HG03066 (cell line): ENCODE results near the gene ARSK.

Experiments used
- ATAC-seq: cut with Tn5 transposase; IDR thresholded peaks from one replicate; pipeline ENCODE4 v1.9.1; 2021; ENCODE audit warnings: low read depth; ENCODE audit not compliant: unreplicated experiment

The ARSK gene, protein sequence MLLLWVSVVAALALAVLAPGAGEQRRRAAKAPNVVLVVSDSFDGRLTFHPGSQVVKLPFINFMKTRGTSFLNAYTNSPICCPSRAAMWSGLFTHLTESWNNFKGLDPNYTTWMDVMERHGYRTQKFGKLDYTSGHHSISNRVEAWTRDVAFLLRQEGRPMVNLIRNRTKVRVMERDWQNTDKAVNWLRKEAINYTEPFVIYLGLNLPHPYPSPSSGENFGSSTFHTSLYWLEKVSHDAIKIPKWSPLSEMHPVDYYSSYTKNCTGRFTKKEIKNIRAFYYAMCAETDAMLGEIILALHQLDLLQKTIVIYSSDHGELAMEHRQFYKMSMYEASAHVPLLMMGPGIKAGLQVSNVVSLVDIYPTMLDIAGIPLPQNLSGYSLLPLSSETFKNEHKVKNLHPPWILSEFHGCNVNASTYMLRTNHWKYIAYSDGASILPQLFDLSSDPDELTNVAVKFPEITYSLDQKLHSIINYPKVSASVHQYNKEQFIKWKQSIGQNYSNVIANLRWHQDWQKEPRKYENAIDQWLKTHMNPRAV

DNA sequence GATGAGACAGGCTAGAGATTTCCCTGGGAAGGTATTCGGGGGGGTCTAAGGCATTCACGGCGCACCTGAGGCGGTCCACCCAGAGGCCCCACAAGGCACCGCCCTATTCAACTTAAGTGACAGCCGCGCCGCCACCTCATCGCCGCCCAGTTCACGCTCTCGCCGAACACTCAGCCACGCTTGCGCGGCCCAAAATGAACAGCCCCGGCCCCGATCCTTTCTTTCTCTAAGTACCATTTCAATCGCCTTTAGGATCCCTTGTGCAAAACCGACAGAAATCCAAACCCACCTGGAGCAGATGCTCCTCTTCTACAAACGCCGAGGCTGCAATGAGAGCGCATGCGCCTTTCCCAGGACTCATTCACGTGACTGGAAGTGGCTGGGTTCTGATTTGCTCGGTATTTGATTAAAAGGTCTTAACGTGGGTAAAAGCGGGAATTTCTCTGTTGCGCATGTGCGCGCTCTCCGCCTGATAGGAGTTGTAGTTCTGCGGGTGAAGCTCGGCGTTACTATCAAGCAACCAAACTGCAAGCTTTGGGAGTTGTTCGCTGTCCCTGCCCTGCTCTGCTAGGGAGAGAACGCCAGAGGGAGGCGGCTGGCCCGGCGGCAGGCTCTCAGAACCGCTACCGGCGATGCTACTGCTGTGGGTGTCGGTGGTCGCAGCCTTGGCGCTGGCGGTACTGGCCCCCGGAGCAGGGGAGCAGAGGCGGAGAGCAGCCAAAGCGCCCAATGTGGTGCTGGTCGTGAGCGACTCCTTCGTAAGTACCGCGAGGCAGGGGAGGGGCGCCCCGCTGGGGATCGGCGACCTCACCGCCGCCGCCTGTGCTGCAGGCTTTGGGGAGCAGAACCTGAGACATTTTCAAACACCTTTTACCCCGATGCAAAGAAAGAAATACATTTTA lies at the start of gene ARSK, which contains the start of gene SKIC3:
ARSK (plus strand) TSS at position 455 of the 902 bp plus-strand sequence; CDS start at position 633, 178 bp downstream.
SKIC3 (minus strand) TSS at position 331 of the 902 bp plus-strand sequence. CDS start 7,827 bp downstream, outside the sequence.
- peak; percentile 94 for ATAC-seq

DNA sequence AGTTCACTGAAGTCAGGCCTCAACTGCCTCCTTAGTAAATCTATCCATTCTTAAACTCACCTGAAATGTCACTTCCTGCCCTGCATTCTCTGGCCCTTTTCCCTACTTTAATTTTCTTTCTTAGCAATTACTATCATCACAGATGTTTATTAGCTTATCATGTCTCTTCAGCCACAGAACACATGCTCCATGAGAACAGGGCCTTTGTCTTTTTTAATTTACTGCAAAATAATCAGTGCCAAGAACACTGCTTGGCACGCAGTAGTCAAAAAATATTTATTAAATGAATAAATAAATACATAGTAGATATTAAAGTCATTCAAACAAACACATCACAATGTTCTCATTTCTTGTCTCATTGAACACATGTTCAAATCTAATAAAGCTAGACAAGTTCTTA lies 46.4 kb upstream of the ARSK start:
- ATAC-seq = no peak

DNA sequence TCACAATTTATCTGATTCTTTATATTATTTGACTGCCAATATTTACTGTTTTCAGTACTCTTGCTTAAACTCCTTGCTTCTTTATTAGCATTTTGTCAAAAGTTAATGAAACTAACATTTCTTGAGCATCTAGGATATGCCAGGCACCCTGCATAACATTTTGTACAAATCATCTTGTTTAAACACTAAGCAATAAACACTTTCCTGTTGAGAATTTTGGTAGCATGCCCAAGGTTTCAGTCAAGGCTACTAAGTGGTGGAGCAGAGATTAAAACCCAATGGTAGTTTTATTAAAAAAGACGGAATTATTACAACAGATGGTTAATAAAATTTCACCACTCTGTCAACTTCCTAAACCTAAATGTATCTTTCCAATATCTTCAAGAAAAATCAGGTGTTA lies 43.3 kb upstream of the ARSK start:
- ATAC-seq = no peak

DNA sequence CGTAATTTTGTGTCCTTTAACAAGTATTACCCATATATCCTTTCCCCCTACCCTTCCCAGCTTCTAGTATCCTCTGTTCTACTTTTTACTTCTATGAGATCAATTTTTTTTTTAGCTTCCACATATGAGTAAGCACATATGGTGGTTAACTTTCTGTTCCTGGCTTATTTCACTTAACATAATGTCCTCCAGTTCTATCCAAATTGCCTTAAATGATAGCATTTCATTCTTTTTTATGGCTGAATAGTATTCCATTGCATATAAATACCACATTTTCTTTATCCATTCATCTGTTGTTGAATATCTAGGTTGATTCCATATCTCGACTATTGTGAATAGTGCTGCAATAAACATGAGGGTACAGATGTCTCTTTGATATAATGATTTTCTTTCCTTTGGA lies 36.5 kb upstream of the ARSK start:
- no peak for ATAC-seq

DNA sequence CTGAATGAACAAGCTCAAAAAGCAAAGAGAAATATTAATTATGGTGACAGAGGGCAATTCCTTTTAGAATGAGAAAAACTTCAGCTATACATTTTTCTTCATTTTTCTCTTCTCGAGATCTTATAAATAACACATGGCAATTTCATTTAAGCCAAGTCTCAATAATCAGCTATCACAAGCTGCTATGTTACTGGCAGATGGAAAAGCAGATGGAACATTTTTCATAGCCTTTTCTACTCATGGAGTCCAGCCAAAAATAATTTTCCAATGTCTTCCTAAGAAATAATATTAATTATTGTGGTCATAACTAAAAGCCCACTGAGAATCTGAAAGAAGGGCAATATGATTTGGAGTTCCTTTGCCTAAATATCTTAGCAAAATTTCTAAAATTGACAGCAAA lies 35.8 kb upstream of the ARSK start:
- ATAC-seq = no peak

DNA sequence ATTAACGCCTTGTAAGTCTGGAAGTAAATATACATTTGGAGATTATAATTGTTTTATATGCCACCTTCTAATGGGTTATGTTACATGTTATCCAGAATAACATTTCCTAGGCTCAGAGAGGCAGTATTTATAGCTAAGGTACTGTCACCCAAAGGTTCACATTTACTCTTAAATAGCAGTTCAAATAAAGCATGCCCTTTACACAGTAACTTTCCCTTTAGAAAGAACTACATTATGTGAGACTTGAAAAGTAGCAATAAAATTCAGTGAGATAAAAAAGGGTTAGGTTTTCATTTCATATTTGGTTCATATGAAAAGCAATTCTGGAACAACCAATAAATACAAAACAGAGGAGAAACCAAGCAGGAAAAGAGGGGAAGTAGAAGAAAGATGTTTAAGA lies 35.2 kb upstream of the ARSK start:
- ATAC-seq = no peak

DNA sequence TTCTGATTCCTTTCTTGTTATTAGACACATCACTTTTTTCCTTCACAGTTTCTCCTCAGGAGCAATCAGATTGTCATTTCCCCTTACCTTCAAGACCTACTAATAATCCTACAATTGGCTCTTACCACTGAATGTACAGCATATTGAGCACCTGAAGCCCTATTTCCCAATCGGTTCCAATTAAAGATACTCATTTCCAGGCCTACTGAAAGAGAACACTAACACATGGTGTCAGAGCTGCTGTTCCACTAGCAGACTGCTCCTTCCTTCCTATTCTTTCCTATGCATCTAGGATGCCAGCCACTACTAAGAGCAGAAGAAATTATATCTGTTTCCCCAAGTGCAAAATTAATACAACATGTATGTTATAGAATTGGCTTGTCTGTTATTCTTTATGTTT lies 34.7 kb upstream of the ARSK start:
- ATAC-seq = no peak

DNA sequence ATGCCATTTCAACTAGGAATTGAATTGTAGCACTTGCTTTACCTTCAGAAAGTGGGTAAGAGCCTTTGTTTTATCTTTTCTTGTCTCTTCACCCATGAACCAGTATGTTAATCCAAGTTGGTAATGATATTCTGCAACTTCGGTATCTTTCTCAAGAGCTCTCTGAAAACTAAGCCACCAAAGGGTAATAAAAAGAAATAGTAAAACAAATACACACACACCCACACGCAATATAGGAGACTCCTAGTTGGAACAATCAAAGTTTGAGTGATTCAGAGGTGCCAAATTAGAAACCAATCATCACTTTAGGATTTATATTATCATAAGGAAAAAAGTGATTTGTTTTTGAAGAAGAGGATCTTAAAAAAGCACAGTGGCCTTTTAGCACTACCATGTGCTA lies 30.5 kb upstream of the ARSK start:
- ATAC-seq = no peak

DNA sequence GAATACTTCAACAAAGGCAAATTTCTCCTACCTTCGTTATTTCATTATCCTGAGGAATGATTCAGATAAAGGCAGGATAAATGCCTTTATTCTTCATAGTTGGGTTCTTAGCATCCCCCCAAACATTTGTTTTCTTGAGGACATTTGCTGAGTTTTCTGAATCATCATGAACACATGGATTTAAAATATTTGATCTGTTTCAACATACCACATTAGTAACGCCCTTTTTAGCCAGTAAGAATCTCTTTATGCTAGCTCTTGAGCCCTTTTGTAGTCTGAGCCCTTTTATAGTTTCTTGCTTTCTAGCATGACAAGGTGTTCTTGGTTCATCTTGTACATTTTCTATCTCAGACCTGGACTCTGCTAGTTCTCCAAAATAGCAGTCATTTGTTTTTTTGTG lies 28.0 kb upstream of the ARSK start:
- no peak for ATAC-seq

DNA sequence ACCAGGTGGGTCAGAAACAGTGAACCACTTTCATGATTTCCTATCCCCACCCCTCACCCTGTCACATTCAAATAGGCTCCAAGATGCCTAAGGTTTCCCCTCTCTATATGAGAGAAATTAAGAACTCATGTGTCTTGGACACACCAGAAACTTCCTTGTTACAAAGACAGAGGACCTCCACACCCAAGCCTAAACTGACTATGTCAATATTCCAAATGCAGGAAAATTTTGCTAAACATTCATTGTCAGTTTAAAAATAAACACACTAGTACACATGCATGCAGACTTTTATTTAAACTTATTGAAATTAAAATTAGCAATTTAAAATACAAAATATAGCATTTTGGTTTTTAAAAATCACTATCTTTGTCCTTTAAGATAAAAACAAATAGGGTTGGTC lies 26.3 kb upstream of the ARSK start:
- ATAC-seq = no peak

DNA sequence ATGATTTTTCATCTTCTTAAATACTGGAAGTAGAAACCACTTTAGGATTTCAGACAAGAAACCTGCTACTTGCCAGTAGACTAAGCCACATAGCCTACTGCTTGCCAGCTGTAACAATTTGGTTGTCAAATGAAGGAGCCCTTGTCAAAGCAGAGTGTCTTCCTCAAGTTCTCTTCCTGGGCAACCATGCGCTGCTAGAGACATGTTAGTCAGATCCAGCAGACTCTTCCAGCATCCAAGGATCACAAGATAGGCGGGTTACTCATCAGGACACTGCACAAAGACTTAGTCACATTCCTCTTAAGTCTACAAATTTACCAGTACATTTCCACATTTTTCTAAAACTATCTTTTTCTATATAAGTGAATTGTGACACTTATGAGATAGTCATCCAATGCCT lies 24.5 kb upstream of the ARSK start:
- no peak for ATAC-seq

DNA sequence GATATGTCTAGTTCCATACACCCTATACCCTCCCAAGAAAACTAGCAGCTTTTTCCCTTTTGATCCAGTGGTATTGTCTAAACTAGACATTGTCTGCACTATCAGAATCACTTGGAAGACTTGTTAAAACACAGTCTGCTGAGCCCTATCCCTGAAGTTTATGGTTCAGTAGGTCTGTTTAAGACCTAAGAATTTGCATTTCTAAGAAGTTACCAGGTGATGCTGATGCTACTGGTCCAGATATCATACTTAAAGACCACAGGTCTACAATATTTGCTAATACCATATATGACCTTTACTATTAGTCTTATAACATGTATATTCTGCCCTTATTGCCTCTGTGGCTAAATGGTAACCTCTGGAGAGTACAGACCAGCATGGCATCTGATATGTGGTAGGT lies 23.4 kb upstream of the ARSK start:
- ATAC-seq = no peak

DNA sequence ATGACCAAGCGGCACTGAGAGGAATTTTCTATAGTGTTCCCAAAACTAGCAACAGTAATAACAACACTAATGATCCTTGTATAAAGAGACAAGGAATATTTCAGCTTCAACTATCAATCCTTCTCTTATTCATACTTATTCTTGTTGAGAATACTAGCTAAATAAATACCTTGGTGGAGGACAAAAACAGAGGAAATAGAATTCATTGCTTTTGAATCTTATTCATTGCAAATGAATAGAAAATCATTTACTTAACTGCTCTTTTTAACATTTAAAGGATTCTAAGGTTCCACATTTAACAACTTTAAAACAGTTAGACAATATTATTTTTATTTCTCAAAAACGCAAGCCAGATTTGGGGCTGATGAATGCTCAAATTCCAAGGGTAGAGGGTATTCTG lies 22.5 kb upstream of the ARSK start:
- no peak for ATAC-seq

DNA sequence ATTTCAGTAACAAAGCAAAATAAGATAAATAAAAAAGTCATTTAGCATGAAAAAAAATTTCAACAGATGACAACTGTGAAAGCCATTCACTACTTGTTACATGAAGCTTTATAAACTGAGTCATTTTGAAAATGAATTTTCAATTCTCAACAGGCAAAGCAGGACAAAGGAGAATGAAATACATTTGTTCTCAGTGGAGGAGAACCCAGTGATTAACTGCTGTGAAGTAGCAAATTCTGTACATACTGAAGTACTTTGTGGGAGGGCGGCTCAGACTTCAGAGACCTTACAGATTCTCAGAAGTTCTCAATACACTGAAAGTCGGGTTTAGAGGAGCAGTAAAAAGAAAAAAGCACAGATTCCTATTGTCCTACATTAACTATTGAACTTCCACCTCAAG lies 21.8 kb upstream of the ARSK start:
- no peak for ATAC-seq

DNA sequence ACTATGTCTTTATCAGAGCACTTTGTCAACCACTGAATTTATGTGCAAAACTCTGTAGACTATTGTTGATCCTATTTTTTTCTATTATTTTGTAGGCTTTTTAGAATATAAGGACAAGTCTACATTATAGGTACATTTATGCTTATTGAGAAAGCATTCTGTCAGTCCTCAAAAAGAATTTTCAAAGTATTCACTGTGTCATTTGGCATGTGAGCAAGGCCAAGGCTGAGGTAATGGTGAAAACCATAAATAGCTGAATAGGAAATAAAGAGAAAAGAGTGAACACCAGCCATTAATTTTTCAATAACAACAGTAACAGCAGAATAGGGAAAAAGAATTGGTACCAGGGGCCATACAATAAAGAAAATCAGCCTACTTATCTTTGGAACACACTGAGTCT lies 21.1 kb upstream of the ARSK start:
- no peak for ATAC-seq

DNA sequence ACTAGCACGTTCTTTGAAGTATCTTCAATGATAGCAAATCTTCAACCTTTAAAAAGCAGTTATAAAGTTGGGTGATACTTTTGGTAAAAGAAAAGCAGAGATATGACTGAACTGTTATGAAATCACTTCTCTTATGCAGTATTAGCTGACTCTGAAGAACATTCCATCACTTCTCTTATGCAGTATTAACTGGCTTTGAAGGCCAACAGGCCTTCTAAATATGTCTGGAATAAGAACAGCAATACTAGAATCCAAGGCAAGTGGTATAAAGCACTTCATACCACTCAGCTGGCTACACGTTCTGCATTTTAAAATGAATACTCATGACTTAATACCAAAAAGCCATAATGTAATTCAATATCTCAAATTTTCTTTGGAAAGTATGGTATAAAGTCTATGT lies 17.4 kb upstream of the ARSK start:
- ATAC-seq = no peak

DNA sequence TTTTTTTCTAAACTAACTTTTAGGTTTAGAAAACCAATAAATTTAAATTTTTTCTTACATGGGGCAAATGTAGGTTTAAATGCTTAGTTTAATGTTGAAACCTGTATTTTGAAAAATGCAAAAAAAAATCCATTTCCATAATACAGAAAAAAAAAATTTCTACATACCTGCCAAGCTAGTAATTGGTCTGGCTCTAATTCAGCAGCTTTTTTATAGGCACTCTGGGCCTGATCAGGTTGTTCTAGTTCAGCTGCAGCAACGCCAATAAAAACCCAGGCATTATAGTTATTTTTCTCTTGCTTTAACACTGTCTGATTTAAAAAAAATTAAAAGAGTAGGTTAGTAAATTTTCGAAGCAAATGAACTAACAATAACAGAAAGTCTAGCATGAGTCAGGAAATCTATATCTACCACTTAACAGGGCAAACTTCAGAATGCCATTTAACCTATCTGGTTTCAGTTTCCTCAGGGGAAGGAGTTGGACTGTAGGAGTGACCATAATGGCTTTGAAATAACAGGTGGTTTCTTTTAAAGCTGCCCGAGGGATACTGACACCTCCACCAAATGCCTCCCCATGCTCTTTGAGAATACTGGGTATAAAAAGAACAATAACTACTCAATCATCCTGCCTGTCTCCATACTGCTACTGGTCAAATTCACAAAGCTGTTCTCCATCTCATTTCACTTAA lies 11.7 kb upstream of the ARSK start:
- no peak for ATAC-seq

DNA sequence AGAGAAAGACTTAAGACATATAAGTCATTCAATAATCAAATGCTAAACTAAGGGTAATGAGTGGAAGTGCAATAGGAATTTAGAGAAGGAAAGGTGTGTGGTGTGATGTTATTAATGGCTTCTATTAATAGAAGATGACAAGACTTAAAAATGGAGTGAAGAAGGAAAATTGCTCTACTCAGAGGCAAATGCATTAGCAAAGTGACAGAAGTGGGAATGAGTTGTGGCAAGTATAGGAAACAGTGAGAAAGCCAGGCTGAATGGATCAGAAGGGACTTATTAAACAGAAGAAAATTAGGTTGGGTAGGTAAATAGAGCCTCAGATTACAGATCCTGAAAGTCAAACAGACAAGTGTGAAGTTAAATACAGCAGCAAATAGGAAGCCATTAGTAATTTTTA lies 5.9 kb upstream of the ARSK start:
- no peak for ATAC-seq

DNA sequence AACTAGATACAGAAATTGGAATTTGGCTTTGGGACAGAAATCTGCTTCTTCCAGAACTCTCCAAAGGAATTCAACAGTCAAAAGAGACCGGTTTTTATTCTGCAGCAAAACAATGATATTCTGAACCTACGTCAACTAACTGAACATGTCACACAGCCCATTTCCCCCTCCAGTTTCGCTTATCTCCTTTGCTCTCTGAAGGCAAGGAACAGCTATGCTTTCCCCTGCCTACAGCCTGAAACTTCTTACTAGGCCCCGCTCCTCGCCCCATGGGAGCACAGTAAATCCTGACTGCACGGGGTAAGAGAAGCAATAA lies 612 bp upstream of the ARSK start:
- ATAC-seq = peak; percentile 20

DNA sequence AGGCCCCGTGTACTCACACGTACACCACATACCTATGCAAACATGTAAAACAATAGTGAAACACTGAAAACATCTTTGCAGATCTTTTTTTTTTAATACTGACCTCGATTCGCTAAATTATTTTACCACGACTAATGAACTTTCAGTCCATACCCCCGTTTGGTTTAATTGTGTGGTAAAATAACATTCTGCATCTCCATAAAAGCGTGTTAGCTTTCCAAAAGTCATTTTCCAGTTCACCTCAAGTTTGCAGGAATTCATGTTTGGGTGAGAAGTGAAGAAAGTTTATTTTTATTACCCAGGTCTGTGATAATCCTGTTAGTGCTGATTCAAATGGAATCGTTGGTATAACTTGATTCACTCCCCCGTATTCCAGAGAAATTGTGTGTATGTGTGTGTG lies 652 bp downstream of the ARSK start:
- no peak for ATAC-seq

DNA sequence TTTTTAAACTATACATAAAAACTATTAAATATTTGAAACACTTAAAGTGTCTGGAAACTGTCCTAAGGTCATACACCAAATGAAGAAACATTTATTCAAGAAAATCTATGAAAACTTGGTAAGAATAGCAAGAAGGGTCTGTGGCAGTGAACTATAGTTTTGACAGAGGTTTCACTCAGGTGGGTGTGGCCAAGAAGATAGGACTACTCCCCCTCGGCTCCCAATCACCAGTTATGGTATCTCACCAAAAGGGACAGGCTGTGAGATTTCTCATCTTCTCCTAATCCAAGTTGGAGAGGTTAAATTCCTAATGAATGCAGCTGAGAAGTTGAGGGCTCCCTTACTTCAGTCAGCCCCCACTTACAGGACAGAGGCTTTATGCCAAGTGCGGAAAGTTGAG lies 2.9 kb downstream of the ARSK start:
- ATAC-seq = no peak
